K562 (cell line): ENCODE results near the gene TECPR2. TPM values are rescaled to one million over a fixed set of nuclear protein-coding genes. Genes with fewer than 3 reads are reported as not detected.

Experiments
- CXXC5 ChIP-seq: fragments of 250-450 bp; sonication (Bioruptor Pico); IDR thresholded peaks from 2 replicates; pipeline ENCODE4 v1.8.0; 2022; ENCODE audit warnings: inconsistent platforms, mild to moderate bottlenecking, moderate library complexity
- MCM3 ChIP-seq: fragments of 450-650 bp; IDR thresholded peaks from 2 replicates; pipeline ENCODE4 v1.6.1; 2016
- RBM15 ChIP-seq: fragments of 200-400 bp; formaldehyde crosslinking; IDR thresholded peaks from 2 replicates; pipeline ENCODE4 v1.6.1; 2018; ENCODE audit warnings: mild to moderate bottlenecking, low read length, moderate library complexity; ENCODE audit not compliant: insufficient read depth
- SNRNP70 ChIP-seq: fragments of 200-400 bp; formaldehyde crosslinking; optimal IDR thresholded peaks from 2 replicates; pipeline ENCODE3; 2017; ENCODE audit warnings: low read depth, low read length
- STAT5A ChIP-seq: IDR thresholded peaks from 2 replicates; pipeline ENCODE4 v1.6.1; 2012; ENCODE audit warnings: low read length, inconsistent platforms, borderline replicate concordance
- ZBTB17 ChIP-seq: fragments of 450-650 bp; formaldehyde crosslinking; IDR thresholded peaks from 2 replicates; pipeline ENCODE4 v1.4.0; 2020; ENCODE audit warnings: mild to moderate bottlenecking
- polyA plus RNA-seq, 8 experiments: library from polyadenylated mRNA; depleted of rRNA in 4 of 8; stranded (reverse) in 5 of 8; unstranded in 3 of 8; fragments of >200 nt; fragmentation: Nextera tagmentation in 2 of 8; fragmentation: Illumina TruSeq in 1 of 8; extraction: Ambion mirVana in 2 of 8; extraction: Trizol in 1 of 8; gene quantifications; 2 replicates each; pipeline versions ENCODE4 v1.2.1 to v1.2.3, GENCODE V29; 2011 to 2014; ENCODE audit warnings: inconsistent platforms in 1 of 8, missing spikeins in 1 of 8
- total RNA-seq, 7 experiments: library from RNA; depleted of rRNA in 6 of 7; stranded (reverse); fragments of >200 nt in 6 of 7; fragmentation: Illumina TruSeq in 2 of 7; extraction: Trizol in 2 of 7; gene quantifications; 2 replicates each; pipeline versions ENCODE4 v1.2.1 to v1.2.3, GENCODE V29; 2011 to 2021; ENCODE audit warnings: low replicate concordance in 1 of 7
- TF ChIP-seq, protein P1 (sequence below): sonication (generic); IDR thresholded peaks from 2 replicates; pipeline ENCODE4 v1.6.1; 2016
- TF ChIP-seq, protein P2 (sequence below): fragments of 200-600 bp; sonication (generic); IDR thresholded peaks from one replicate; pipeline ENCODE4 v1.6.1; 2012; ENCODE audit warnings: mild to moderate bottlenecking, low read depth, low read length, inconsistent platforms

The TECPR2 gene
- total and polyA plus RNA-seq, 9 of the 15 experiments (the other 6 are each of a cell fraction or from before 2014, with no cell fraction given), result 0.04 to 3.0 (median 0.83) TPM

- TF ChIP-seq, protein P1, sequence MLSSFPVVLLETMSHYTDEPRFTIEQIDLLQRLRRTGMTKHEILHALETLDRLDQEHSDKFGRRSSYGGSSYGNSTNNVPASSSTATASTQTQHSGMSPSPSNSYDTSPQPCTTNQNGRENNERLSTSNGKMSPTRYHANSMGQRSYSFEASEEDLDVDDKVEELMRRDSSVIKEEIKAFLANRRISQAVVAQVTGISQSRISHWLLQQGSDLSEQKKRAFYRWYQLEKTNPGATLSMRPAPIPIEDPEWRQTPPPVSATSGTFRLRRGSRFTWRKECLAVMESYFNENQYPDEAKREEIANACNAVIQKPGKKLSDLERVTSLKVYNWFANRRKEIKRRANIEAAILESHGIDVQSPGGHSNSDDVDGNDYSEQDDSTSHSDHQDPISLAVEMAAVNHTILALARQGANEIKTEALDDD, result no peak
- TF ChIP-seq, protein P2, sequence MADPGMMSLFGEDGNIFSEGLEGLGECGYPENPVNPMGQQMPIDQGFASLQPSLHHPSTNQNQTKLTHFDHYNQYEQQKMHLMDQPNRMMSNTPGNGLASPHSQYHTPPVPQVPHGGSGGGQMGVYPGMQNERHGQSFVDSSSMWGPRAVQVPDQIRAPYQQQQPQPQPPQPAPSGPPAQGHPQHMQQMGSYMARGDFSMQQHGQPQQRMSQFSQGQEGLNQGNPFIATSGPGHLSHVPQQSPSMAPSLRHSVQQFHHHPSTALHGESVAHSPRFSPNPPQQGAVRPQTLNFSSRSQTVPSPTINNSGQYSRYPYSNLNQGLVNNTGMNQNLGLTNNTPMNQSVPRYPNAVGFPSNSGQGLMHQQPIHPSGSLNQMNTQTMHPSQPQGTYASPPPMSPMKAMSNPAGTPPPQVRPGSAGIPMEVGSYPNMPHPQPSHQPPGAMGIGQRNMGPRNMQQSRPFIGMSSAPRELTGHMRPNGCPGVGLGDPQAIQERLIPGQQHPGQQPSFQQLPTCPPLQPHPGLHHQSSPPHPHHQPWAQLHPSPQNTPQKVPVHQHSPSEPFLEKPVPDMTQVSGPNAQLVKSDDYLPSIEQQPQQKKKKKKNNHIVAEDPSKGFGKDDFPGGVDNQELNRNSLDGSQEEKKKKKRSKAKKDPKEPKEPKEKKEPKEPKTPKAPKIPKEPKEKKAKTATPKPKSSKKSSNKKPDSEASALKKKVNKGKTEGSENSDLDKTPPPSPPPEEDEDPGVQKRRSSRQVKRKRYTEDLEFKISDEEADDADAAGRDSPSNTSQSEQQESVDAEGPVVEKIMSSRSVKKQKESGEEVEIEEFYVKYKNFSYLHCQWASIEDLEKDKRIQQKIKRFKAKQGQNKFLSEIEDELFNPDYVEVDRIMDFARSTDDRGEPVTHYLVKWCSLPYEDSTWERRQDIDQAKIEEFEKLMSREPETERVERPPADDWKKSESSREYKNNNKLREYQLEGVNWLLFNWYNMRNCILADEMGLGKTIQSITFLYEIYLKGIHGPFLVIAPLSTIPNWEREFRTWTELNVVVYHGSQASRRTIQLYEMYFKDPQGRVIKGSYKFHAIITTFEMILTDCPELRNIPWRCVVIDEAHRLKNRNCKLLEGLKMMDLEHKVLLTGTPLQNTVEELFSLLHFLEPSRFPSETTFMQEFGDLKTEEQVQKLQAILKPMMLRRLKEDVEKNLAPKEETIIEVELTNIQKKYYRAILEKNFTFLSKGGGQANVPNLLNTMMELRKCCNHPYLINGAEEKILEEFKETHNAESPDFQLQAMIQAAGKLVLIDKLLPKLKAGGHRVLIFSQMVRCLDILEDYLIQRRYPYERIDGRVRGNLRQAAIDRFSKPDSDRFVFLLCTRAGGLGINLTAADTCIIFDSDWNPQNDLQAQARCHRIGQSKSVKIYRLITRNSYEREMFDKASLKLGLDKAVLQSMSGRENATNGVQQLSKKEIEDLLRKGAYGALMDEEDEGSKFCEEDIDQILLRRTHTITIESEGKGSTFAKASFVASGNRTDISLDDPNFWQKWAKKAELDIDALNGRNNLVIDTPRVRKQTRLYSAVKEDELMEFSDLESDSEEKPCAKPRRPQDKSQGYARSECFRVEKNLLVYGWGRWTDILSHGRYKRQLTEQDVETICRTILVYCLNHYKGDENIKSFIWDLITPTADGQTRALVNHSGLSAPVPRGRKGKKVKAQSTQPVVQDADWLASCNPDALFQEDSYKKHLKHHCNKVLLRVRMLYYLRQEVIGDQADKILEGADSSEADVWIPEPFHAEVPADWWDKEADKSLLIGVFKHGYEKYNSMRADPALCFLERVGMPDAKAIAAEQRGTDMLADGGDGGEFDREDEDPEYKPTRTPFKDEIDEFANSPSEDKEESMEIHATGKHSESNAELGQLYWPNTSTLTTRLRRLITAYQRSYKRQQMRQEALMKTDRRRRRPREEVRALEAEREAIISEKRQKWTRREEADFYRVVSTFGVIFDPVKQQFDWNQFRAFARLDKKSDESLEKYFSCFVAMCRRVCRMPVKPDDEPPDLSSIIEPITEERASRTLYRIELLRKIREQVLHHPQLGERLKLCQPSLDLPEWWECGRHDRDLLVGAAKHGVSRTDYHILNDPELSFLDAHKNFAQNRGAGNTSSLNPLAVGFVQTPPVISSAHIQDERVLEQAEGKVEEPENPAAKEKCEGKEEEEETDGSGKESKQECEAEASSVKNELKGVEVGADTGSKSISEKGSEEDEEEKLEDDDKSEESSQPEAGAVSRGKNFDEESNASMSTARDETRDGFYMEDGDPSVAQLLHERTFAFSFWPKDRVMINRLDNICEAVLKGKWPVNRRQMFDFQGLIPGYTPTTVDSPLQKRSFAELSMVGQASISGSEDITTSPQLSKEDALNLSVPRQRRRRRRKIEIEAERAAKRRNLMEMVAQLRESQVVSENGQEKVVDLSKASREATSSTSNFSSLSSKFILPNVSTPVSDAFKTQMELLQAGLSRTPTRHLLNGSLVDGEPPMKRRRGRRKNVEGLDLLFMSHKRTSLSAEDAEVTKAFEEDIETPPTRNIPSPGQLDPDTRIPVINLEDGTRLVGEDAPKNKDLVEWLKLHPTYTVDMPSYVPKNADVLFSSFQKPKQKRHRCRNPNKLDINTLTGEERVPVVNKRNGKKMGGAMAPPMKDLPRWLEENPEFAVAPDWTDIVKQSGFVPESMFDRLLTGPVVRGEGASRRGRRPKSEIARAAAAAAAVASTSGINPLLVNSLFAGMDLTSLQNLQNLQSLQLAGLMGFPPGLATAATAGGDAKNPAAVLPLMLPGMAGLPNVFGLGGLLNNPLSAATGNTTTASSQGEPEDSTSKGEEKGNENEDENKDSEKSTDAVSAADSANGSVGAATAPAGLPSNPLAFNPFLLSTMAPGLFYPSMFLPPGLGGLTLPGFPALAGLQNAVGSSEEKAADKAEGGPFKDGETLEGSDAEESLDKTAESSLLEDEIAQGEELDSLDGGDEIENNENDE, result no peak
- TF ChIP-seq STAT5A, result no peak
- peak; percentile 65 for TF ChIP-seq CXXC5 (CRISPR knock-in tag)
- no peak for TF ChIP-seq RBM15
- TF ChIP-seq ZBTB17, result peak; percentile 69; the same call in 1 of the 2 replicates
- no peak for TF ChIP-seq MCM3
- no peak for TF ChIP-seq SNRNP70
Observed at GRCh38 chr14:102461490-102462338, 99.0 kb downstream of the TECPR2 start (continued).
